DOHH2 (cell line): ENCODE results near the gene ZNF552.

Experiments used
- EZH2phosphoT487 ChIP-seq: fragments of 200-600 bp; sonication (generic); IDR thresholded peaks from 2 replicates; pipeline ENCODE4 v1.6.1; 2017; ENCODE audit warnings: borderline replicate concordance, mild to moderate bottlenecking, antibody characterized with exemption, low read length, moderate library complexity, mixed read lengths
- TF ChIP-seq, protein P1 (sequence below): fragments of 200-600 bp; sonication (generic); IDR thresholded peaks from one replicate; pipeline ENCODE4 v1.5.1; 2014; ENCODE audit warnings: antibody characterized with exemption, mild to moderate bottlenecking, low read depth, low read length; ENCODE audit not compliant: poor library complexity, severe bottlenecking

DNA sequence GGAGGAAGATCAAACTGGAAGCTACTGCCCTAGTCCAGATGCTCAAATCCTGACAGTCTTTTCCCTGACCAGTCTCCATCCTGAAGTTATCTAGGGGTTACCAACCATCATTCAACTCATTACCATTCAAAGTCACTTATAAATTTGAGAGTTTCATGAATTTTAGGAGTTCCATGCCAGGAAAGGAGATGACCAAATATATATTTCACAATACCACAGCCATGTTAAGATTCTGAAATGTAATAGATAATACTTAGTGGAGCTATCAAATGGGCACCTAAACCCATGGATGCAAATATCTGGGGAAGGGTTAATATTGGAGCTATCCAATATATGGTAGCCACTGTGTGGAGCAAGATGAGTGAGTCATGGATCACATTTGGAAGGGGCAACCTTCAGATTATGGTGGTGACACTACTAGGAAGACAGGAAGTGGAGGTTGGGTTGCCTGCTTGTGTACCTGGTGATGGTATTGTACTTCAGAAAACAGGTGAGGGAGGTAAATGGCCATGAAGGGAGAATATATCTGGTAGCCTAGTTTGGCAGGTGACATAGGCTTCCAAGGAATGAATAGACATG lies 26.5 kb downstream of the ZNF552 start:
- TF ChIP-seq, protein P1, sequence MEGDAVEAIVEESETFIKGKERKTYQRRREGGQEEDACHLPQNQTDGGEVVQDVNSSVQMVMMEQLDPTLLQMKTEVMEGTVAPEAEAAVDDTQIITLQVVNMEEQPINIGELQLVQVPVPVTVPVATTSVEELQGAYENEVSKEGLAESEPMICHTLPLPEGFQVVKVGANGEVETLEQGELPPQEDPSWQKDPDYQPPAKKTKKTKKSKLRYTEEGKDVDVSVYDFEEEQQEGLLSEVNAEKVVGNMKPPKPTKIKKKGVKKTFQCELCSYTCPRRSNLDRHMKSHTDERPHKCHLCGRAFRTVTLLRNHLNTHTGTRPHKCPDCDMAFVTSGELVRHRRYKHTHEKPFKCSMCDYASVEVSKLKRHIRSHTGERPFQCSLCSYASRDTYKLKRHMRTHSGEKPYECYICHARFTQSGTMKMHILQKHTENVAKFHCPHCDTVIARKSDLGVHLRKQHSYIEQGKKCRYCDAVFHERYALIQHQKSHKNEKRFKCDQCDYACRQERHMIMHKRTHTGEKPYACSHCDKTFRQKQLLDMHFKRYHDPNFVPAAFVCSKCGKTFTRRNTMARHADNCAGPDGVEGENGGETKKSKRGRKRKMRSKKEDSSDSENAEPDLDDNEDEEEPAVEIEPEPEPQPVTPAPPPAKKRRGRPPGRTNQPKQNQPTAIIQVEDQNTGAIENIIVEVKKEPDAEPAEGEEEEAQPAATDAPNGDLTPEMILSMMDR: no peak
- no peak for TF ChIP-seq EZH2phosphoT487
